BJ (cell line): ENCODE measurements around the gene MAD2L1BP. TPM values are rescaled to one million over a fixed set of nuclear protein-coding genes. Genes with fewer than 3 reads are reported as not detected.
"Not testable (repeated sequence)": the region's sequence is repeated elsewhere in the genome, so short reads cannot be mapped to it uniquely, and the experiment has no call there.

Experiments
- CTCF ChIA-PET: fragments of 350-600 bp; formaldehyde crosslinking; extraction: SDS; loops from one replicate; lab custom pipeline; 2021; ENCODE audit warnings: antibody characterized with exemption, inconsistent platforms; lab: Yijun Ruan, JAX
- POLR2A ChIA-PET: fragments of 300-600 bp; sonication (Branson Sonifier 250); formaldehyde crosslinking; extraction: SDS; loops from one replicate; lab custom pipeline; 2021; ENCODE audit warnings: antibody characterized with exemption; lab: Charles Lee
- DNase-seq: peaks from one replicate; pipeline ENCODE4 v3.0.0-alpha.2; 2011; ENCODE audit warnings: low read depth
- H3K27me3 ChIP-seq: 2 replicates; pipeline ENCODE4 v1.6.0; 2011; ENCODE audit warnings: low read length; ENCODE audit not compliant: control insufficient read depth, insufficient read depth
- H3K36me3 ChIP-seq: 2 replicates; pipeline ENCODE4 v1.5.1; 2011; ENCODE audit warnings: low read length; ENCODE audit not compliant: control insufficient read depth, insufficient read depth
- H3K4me3 ChIP-seq: 2 replicates; pipeline ENCODE4 v1.5.1; 2011; ENCODE audit warnings: low read depth, mild to moderate bottlenecking, control low read depth, low read length
- CTCF ChIP-seq: IDR thresholded peaks from 2 replicates; pipeline ENCODE4 v1.5.1; 2011; ENCODE audit warnings: low read depth, mild to moderate bottlenecking, control low read depth, inconsistent platforms, low read length, moderate library complexity; ENCODE audit not compliant: insufficient read depth
- polyA plus RNA-seq: library from polyadenylated mRNA; depleted of rRNA; stranded (reverse); fragments of >200 nt; gene quantifications from 2 replicates; pipeline ENCODE4 v1.2.3, GENCODE V29; 2011

Gene MAD2L1BP
- polyA plus RNA-seq, 1 experiment, result 39.3 TPM

GRCh38 chr6:43639984-43640800 lies 4.6 kb downstream of the MAD2L1BP start:
- TF ChIP-seq CTCF, result no peak
- Histone ChIP-seq H3K4me3 (no peak overlapping the region), H3K36me3 (peaks cover 6% of the 10 kb centered on the region), H3K27me3 (no peaks in the 10 kb centered on the region)
- no peak for DNase-seq
- ChIA-PET CTCF (no interaction called here), POLR2A (no interaction called here)

- H3K27me3 ChIP-seq, result no peaks in the 10 kb centered on the region
- ChIA-PET POLR2A (interaction anchor here (0.8 to 1.9 kb wide), 2 partner anchors 9 to 16 kb away, joined by 4 to 10 read pairs; partner anchors contain the start of gene GTPBP2), CTCF (interaction anchor here (1.0 to 7.3 kb wide), 5 partner anchors 9 to 429 kb away, joined by 3 to 50 read pairs (median 3); no protein-coding TSS in a partner anchor)
- no peak for DNase-seq
- H3K36me3 ChIP-seq, result peaks cover 3% of the 10 kb centered on the region
- TF ChIP-seq CTCF, result no peak
- peak within 1 kb of the TSS; percentile 47 for H3K4me3 ChIP-seq
These were observed 9.4 kb downstream of the MAD2L1BP start, which contains the start of gene RSPH9 for GRCh38 chr6:43644940-43645612. RSPH9 (plus strand) TSS chr6:43645036; CDS start chr6:43645099, 63 bp downstream.

GRCh38 chr6:43645613-43645964 lies 9.9 kb downstream of the MAD2L1BP start:
- no peak for DNase-seq
- ChIA-PET POLR2A (interaction anchor here (0.8 to 1.9 kb wide), 2 partner anchors 10 to 16 kb away, joined by 4 to 10 read pairs; partner anchors contain the start of gene GTPBP2), CTCF (interaction anchor here (1.0 to 7.3 kb wide), 3 partner anchors 21 to 429 kb away, joined by 3 to 50 read pairs (median 3); no protein-coding TSS in a partner anchor)
- H3K4me3 ChIP-seq, result peak overlapping the region; percentile 47
- no peaks in the 10 kb centered on the region; the same call in 1 of the 2 replicates for H3K36me3 ChIP-seq
- no peaks in the 10 kb centered on the region for H3K27me3 ChIP-seq
- TF ChIP-seq CTCF, result no peak

- ChIA-PET CTCF (interaction anchor here (0.8 to 7.3 kb wide), 3 partner anchors 19 to 451 kb away, joined by 3 to 50 read pairs (median 4); no protein-coding TSS in a partner anchor), POLR2A (no interaction called here)
- H3K4me3 ChIP-seq, result no peak overlapping the region
- no peak for TF ChIP-seq CTCF
- H3K36me3 ChIP-seq, result no peaks in the 10 kb centered on the region
- no peak for DNase-seq
- H3K27me3 ChIP-seq, result no peaks in the 10 kb centered on the region
These were observed 12.0 kb downstream of the MAD2L1BP start for GRCh38 chr6:43647613-43648012.

- ChIA-PET CTCF (interaction anchor here (1.3 to 7.3 kb wide), 2 partner anchors 18 to 450 kb away, joined by 3 to 50 read pairs; no protein-coding TSS in a partner anchor), POLR2A (no interaction called here)
- H3K4me3 ChIP-seq, result no peak overlapping the region
- no peak for TF ChIP-seq CTCF
- H3K27me3 ChIP-seq, result no peaks in the 10 kb centered on the region
- H3K36me3 ChIP-seq, result no peaks in the 10 kb centered on the region
- no peak for DNase-seq
These were observed 12.6 kb downstream of the MAD2L1BP start for GRCh38 chr6:43648248-43648647.

GRCh38 chr6:43652822-43653221 lies 17.2 kb downstream of the MAD2L1BP start:
- H3K36me3 ChIP-seq, DNase-seq, H3K27me3 ChIP-seq, POLR2A ChIA-PET, H3K4me3 ChIP-seq: not testable (repeated sequence)
- CTCF ChIA-PET, result interaction anchor here (2.5 kb wide), 1 partner anchor 14 kb away, joined by 11 read pairs; no protein-coding TSS in a partner anchor
